Cardiac muscle cell (in vitro differentiated cells and primary cell): ENCODE results near the gene AMMECR1L. TPM values are rescaled to one million over a fixed set of nuclear protein-coding genes. Genes with fewer than 3 reads are reported as not detected.
A peak's percentile ranks its signal among the peaks of the same experiment; 100 is the strongest.

Experiments used
- DNase-seq, 2 donors: peaks; one replicate each; pipeline versions ENCODE4 v3.0.0 to v3.0.0-alpha.2; 2010 to 2017; ENCODE audit warnings: low read depth in 1 of 2, low spot score in 1 of 2
- H3K27ac ChIP-seq: fragments of 200-600 bp; sonication (generic); 2 replicates; pipeline ENCODE4 v1.5.1; 2016
- H3K27me3 ChIP-seq: fragments of 200-600 bp; sonication (generic); 2 replicates; pipeline ENCODE4 v1.6.0; 2016; ENCODE audit warnings: control low read depth
- H3K36me3 ChIP-seq: fragments of 200-600 bp; sonication (generic); 2 replicates; pipeline ENCODE4 v1.5.1; 2016; ENCODE audit warnings: control low read depth
- H3K4me1 ChIP-seq: fragments of 200-600 bp; sonication (generic); 2 replicates; pipeline ENCODE4 v1.8.1; 2017; ENCODE audit warnings: low read depth, mild to moderate bottlenecking, mixed run types
- H3K4me3 ChIP-seq: fragments of 200-600 bp; sonication (generic); 2 replicates; pipeline ENCODE4 v1.5.1; 2016; ENCODE audit warnings: mild to moderate bottlenecking
- H3K9me3 ChIP-seq: fragments of 200-600 bp; sonication (generic); 2 replicates; pipeline ENCODE4 v1.5.1; 2017; ENCODE audit warnings: low read depth, mild to moderate bottlenecking, control low read depth
- CTCF ChIP-seq: IDR thresholded peaks from 2 replicates; pipeline ENCODE4 v1.5.1; 2012; ENCODE audit warnings: low read depth, mild to moderate bottlenecking, low read length
- polyA plus RNA-seq: library from polyadenylated mRNA; unstranded; fragments of >200 nt; fragmentation: Nextera tagmentation; extraction: Ambion mirVana; gene quantifications from 2 replicates; pipeline ENCODE4 v1.2.1, GENCODE V29; 2016
- total RNA-seq: library from RNA; depleted of rRNA; stranded (reverse); fragments of >200 nt; gene quantifications from 2 replicates; pipeline ENCODE4 v1.2.3, GENCODE V29; 2016

AMMECR1L gene
- total and polyA plus RNA-seq, 2 experiments from 2014 or later = 6.6 to 10.3 TPM

- H3K4me3 ChIP-seq = no peak overlapping the region
These were observed 26.1 kb downstream of the AMMECR1L start for GRCh38 chr2:127859712-127860085.

GRCh38 chr2:127857265-127857808, 28.4 kb downstream of the AMMECR1L start:
- Histone ChIP-seq H3K4me3 (peak overlapping the region; percentile 81), H3K36me3 (no peaks in the 10 kb centered on the region), H3K4me1 (peaks cover 22% of the 10 kb centered on the region), H3K27me3 (no peaks in the 10 kb centered on the region), H3K9me3 (no peaks in the 10 kb centered on the region), H3K27ac (peak overlapping the region; percentile 64)
- no peak for TF ChIP-seq CTCF
- no peak for DNase-seq

More at GRCh38 chr2:127859712-127860085, 26.1 kb downstream of the AMMECR1L start:
- DNase-seq = peak; percentile 7 to 93
- peak overlapping the region; percentile 75 for H3K27ac ChIP-seq
- no peaks in the 10 kb centered on the region for H3K9me3 ChIP-seq
- no peaks in the 10 kb centered on the region for H3K27me3 ChIP-seq
- TF ChIP-seq CTCF = no peak
- H3K36me3 ChIP-seq = peaks cover 15% of the 10 kb centered on the region
- H3K4me1 ChIP-seq = peaks cover 18% of the 10 kb centered on the region

GRCh38 chr2:127853671-127854070, 32.1 kb downstream of the AMMECR1L start:
- Histone ChIP-seq H3K36me3 (peaks cover 14% of the 10 kb centered on the region), H3K27ac (peak overlapping the region; percentile 52), H3K4me1 (peaks cover 4% of the 10 kb centered on the region), H3K4me3 (no peak overlapping the region), H3K27me3 (no peaks in the 10 kb centered on the region), H3K9me3 (no peaks in the 10 kb centered on the region)
- no peak for DNase-seq
- no peak for TF ChIP-seq CTCF

GRCh38 chr2:127852388-127852787, 33.4 kb downstream of the AMMECR1L start:
- Histone ChIP-seq H3K4me3 (no peak overlapping the region), H3K27me3 (no peaks in the 10 kb centered on the region), H3K4me1 (peaks cover 4% of the 10 kb centered on the region), H3K27ac (no peak overlapping the region), H3K36me3 (peaks cover 19% of the 10 kb centered on the region), H3K9me3 (no peaks in the 10 kb centered on the region)
- TF ChIP-seq CTCF = no peak
- no peak for DNase-seq

- Histone ChIP-seq H3K36me3 (peaks cover 32% of the 10 kb centered on the region), H3K4me3 (no peak overlapping the region), H3K9me3 (no peaks in the 10 kb centered on the region), H3K27ac (no peak overlapping the region), H3K27me3 (no peaks in the 10 kb centered on the region), H3K4me1 (no peaks in the 10 kb centered on the region)
- DNase-seq = no peak
- no peak for TF ChIP-seq CTCF
These were observed 37.8 kb downstream of the AMMECR1L start for GRCh38 chr2:127847931-127848330.
